ENCODE measurements around the gene GGTLC1.
"Not testable (repeated sequence)": the region's sequence is repeated elsewhere in the genome, so short reads cannot be mapped to it uniquely, and the experiment has no call there.

Gene GGTLC1

DNA sequence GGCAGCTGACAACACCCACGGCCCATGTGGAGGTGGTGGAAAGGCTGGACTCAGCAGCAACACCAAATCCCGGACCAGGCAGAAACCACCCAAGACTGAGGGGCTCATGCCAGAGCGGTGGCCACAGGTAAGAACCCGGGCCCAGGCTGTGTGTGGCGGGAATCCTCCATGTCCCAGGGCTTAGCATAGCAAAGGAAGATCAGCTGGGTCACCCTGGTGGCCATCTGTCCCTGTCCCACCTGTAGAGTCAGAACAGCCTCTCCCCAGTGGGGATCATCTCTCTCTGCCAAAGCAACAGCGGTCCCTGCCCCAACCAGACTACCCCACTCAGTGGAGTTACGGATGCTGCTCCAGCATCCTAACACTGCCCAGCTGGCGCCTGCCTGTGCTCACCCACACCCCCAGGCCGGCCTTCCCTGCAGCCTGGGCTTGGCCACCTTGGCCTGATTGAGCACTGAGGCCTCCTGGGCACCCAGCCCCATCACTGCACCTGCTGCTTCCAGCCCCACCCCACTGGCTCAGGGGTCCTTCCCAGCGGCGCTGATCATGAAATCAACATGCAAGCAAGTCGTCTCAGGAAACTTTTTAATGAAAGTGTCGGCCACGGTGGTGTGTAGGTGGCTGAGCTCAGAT is 5.5 kb upstream of the GGTLC1 start:
- not testable (repeated sequence) for DNase-seq

DNA sequence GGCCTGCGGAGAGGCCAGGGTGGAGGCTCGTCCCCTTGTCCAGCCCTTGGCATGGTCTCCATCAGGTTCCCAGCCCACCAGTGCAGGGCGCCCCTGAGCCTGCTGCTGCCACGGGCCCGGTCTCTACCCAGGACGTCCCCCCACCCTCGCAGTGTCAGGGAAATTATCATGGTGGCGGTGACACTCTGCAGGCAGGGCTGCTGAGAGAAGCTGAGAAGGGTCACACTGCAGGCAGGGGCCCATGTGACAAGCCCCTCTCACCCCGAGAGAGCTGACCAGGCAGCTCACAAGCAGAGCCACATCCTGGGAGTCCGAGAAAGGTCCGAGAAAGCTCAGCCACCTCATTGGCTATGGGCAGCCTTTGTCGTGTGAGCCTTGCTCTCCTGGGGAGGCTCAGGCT is 4.9 kb upstream of the GGTLC1 start:
- not testable (repeated sequence) for DNase-seq

DNA sequence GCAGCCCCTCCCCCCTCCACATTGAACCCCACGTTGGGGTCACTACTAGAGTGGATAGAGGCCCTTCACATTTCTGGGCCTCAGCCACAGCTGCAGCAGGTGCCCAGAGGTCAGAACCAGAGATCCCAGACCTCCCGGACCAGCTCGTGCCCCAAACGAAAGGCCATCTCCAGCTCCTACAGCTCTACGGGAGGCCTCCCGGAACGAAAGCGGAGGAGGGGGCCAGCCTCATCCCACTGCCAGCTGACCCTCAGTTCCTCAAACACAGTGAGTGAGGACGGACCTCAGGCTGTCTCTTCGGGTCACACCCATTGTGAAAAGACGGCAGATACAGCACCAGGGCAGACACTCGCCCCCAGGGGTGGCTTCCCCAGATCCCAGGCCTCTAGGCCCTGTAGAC is 1.7 kb upstream of the GGTLC1 start:
- DNase-seq, result not testable (repeated sequence)

DNA sequence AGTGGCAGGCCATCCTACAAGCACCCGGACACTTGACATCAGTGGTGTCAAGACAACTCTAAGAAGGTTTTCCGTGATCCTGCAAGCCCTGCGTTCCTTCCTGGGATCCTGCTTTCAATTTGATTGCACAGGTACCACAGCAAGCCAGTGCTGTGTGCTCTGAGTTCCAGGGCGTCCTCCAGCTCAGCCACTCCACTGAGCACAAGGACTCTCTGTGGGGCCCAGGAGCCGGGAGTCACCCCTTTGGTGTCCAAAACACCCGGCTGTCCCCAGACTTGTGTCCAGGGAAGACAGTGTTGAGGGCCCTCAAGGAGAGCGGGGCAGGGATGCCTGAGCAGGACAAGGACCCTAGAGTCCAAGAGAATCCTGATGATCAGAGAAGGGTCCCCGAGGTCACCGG is 387 bp upstream of the GGTLC1 start:
- DNase-seq, result not testable (repeated sequence)

DNA sequence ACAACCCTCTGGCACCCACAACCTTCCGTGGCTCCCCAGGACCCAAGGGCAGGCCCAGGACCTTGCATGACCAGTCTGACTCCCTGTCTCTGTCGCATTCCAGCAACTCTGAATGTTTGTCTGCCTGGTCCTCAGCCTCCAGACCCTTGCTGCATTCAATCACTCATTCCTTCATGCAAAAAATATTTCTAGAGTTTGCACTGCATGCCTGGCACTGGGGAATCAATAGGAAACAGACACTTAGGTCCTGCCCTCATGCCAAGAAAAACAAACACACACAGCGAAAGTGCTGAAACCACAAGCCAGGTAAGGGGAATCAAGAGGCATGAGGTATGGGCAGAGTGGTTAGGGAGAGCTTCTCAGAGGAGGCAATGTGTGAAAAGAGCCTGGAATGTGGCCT is 1.9 kb downstream of the GGTLC1 start:
- not testable (repeated sequence) for DNase-seq

DNA sequence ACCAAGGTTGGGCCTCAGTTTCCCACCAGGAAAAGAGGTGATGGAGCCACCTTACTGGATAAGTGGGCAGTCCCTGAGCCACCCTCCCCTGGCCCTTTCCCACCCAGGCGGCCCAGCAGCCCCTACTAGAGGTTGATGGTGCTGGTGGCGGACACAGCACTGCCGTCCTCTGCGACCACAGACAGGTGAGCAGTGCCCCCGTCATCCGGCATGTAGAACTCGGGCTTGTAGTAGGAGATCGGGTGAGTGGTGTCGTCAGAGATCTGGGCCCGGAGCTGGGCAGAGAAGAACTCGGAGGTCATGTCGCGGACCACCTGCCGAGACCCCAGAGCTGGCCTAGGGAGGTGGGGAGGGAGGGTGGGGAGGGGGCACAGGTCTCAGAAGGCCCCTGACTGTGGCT is 2.3 kb downstream of the GGTLC1 start:
- DNase-seq, result not testable (repeated sequence)

DNA sequence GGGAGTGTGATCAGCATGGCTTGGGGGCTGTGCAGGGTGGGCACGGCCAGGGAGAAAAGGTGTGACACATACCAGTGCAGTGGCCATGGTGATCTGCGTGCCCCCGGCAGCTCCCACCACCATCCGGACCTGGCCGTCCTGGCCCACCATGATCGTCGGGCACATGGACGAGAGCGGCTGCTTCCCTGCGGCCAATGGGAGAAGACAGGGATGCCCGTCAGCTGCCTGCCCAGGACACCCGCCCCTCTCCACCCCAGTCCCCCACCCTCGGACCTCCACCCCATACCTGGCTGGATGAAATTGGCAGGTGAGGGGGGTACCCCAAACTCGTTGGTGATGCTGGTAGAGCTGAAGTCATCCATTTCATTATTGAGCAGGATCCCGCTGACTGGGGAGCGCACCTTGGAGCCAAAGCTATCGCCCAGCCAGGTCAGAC is 2.8 kb downstream of the GGTLC1 start:
- DNase-seq, result not testable (repeated sequence)

DNA sequence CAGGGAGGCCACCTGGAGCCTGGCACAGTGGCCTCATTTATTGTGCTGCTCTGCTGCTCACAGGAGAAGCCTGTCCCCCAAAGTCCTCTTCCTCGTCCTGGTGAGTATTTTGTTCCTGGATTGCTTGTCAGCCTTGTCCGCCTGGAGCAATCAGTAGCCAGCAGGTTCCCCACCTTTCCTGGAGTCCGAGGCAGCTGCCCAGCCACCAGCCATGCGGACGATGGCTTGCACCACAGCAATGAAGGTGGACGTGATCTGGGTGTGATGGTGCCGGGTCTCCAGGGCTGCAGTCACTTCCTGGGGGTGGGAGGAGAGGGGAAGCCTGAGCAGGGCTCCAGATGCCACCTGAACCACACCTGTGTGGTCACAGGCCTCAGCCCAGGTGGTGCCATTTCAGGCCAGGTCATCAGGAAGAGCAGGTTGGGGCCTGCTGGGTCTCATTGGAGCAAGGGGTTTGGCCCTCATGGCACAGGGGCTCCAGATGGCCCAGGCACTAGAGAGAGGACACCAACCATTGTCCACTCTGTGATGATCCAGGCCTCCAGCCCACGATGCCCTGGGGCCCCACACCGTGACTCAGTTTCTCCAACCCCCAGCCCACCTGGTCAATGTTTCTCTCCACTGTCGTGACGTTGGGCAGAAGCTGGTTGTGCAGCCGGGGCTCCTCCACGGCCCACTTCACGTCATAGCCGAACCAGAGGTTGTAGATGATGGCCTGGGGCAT is 3.4 kb downstream of the GGTLC1 start:
- DNase-seq, result not testable (repeated sequence)

DNA sequence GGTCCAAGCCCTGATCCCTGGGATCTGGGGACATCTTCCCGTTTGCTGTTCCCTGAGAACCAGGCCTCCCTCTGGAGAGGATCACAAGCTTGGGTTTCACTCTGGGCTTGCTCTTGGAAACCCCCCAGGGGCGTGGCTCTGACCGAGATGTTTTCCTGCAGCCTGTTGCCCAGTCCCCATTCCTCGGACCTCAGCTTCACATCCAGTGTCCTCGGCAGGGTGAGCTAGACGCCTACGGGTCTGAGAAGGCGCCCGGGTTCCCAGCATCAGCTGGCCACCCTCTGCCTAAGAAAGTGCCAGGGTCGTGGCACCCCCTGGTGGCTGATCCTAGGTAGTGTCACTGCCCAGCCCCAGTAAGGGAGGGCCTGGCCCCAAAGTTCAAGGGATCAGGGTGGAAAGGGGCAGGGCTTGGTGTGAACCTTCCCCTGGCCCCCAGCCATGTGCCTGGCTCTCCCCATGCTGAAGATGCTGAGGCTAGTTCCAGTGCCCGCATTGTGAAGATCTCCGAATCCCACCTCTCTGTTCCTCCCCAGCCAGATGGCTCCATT is 4.0 kb downstream of the GGTLC1 start:
- DNase-seq, result not testable (repeated sequence)

DNA sequence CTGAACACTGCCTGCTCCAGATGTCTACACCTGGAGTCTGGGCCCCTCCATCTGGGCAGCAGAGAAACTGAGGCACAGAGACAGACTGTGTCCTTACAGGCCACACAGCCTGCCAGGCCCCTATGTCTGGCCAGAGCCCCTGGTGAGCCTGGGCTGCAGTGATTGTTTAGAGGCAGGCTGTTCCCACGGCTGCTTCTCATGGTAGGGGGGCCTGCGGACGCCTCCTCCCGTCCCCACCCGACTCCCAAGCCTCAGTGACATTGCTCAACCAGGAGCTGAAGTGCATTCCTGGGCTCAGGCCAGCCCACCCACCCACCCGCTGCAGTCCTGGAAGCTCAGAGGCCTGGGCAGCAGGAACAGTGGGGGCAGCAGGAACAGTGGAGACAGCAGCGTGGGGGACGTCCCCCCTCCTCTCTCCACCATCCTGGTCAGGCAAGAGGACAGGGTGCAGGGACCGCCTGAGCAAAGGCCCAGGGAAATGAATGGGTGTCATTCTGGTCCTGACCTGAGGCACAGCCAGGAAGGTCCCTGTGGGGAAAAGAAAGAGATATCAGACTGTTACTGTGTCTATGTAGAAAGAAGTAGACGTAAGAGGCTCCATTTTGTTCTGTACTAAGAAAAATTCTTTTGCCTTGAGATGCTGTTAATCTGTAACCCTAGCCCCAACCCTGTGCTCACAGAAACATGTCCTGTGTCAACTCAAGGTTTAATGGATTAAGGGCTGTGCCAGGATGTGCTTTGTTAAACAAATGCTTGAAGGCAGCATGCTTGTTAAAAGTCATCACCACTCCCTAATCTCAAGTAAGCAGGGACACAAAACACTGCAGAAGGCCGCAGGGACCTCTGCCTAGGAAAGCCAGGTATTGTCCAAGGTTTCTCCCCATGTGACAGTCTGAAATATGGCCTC is 6.2 kb downstream of the GGTLC1 start:
- not testable (repeated sequence) for DNase-seq

DNA sequence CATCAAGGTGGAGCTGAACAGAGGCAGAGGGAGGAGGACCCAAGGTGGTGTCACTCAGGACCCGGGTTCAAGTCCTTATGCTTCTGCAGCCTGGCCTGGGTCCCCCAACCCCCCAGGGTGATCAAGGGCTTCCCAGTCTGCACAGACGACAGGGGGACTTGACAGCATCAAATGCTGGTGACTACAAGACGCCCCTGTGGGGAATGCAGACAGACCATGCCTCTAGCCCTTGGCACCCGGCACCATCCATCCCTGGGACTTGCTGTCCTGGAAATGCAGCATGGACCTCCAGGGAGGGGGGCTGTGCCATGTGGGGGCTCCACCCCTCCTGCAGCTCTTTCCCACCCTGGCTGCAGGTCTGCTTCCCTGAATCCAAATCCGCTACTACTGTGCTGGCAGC is 7.1 kb downstream of the GGTLC1 start:
- not testable (repeated sequence) for DNase-seq

DNA sequence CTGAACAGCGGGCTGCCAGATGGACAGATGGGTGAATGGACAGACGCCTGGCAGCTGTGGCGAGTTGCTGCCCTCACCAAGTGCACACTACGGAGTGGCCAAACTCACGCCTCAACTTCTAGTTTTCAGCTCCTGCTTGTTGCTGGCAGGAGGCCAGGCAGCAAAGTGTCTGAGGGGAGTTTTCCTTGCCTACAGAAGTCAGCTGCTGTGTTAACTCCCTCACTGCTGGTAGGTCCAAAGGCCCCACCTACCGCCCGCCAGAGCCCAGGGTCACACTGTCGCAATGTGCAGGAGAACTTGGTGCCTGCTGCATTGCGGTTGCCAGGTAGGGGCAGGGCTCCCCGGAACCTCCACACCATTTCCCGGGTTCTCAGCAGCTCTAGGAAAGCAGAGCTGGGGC is 7.6 kb downstream of the GGTLC1 start:
- DNase-seq, result not testable (repeated sequence)

DNA sequence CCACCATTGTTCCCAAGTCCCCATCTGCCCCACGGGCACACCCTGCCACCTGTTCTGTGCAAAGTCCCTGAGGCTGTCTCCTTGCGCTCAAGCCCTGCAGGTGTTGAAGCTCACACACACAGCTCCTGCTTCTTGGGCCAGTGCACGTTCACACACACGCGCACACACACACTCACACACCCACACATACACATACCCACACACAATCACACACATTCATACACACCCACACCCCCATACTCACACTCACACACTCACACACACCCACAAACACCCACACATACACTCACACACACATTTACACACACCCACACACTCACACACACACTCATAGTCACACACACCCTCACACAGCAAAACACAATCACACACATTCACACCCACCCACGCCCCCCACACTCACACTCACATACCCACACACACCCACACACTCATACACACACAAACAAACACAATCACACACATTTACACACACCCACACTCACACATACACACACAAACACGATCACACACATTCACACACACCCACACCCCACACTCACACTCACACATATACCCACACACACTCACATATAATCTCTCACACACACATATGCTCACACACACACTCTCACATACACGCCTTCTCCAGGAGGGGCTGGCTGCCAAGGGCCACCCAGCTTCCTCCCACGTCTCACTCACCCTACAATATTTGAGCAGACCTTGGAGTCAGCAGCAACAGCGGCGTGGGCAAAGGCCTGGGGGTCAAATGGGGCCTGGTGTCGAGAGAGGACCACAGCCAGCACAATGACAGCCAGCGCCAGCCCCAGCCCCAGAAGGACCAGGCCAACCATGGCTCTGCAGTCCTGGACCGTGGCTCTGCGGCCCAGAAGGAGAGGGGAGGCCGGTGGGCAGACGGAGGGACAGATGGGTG is 8.4 kb downstream of the GGTLC1 start:
- DNase-seq, result not testable (repeated sequence)

DNA sequence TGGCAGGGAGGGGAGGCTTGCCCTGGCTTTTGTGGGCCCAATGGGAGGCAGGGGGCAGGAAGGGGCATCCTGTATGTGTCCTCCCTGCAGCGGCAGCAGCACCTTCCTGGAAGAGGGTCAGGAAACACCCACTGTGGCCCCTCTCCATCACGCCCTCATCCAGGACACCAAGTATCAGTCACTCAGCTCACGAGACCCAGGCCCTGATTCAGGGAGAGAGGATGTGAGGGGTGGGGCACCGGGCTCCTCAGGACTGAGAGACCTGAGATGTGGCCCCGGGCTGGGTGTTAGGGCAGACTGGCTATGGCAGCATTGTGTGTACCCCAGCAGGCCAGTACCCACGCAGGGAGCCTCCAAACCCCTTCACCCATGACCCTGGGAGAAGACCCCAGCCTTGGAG is 9.2 kb downstream of the GGTLC1 start:
- DNase-seq, result not testable (repeated sequence)

DNA sequence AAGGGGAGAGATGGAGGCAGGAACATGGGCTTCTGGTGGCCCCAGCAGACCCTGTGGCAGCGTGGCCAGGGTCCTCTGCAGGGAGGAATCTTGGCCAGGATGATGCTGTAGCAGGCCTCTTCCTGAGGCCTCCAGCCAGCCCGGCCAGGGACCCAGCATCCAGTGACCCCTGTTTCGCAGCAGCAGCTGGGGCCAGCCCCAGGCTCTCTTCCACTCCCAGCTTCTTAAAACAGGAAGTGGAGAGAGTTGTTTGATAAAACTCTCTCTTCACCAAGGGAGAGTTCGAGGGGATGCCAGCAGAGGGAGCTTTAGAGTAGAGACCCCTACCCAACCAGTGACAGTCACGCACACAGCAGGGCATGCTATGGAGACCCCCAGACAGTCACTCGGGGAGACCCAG is 10.1 kb downstream of the GGTLC1 start:
- DNase-seq, result not testable (repeated sequence)

DNA sequence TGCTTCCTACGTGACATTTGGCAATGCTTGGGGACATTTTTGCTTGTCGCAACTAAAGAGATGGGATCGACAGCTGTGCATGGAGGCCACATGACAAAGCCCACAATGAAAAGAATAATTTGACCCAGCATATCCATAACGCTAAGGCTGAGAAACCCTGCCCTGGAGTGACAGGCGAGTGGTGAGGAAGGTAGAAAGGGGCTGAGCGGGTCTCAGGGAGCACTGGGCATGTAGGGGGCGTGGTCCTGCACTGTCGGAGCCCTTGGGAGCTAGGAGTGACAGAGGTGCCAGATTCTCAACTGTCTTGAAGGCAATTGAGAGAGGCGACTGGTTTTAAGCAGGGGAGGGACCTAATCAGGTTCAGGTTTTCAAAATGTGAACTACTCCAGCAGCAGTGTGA is 13.6 kb downstream of the GGTLC1 start:
- DNase-seq, result no peak

DNA sequence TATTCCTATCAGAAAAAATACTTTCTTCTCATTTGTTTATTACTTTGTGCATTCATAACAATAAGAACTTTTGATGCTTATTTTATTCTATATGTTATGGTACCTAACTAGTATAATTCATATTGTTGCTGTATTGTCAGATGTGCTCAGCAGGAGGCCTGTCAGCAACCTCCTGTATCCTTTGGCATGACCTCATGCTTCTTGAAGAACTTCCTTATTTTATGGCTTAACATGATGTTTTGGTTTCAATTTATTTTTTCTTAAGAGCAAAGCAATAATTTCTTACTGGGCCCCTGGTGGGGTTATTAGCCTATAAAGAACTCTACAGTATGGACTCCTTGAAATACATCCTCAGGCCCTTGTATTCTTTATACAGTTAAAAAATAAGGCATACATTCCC is 17.3 kb downstream of the GGTLC1 start:
- DNase-seq, result no peak

DNA sequence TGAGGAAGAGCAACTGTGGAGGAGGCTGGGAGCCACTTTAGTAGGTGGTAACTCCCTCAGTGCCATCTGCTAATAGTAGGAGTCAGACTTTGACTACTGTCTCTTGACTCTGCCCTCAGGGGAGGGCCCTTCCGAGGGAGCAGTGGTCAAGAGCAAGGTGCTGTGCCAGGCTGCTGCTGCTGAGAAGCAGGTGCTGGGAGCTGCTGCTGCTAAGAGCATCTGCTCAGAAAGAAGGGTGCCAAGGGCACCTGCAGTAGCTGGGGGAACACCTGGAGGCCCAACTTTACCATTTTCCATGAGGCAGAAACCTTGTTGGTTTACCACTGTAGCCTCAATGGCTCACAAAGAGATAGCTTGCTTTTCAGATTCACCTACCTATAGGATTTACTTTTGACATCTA is 18.5 kb downstream of the GGTLC1 start:
- no peak for DNase-seq

DNA sequence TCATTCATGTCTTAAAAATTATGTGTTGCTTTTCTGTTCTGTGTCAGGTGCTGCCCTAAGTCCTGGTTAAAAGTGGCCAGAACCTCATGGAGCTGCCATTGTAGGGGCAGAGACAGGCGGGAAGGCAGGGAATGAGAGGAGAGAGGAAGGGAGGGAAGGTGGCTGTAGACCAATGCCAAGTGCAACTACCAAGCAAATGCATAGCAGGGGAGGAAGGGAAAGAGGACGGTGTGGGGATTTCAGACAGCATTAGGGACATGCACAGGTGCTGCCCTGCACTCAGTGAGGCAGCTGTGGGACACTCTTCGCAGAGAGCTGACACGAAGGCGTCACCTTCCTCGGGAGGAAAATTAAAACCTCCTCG is 21.0 kb downstream of the GGTLC1 start:
- no peak for DNase-seq

DNA sequence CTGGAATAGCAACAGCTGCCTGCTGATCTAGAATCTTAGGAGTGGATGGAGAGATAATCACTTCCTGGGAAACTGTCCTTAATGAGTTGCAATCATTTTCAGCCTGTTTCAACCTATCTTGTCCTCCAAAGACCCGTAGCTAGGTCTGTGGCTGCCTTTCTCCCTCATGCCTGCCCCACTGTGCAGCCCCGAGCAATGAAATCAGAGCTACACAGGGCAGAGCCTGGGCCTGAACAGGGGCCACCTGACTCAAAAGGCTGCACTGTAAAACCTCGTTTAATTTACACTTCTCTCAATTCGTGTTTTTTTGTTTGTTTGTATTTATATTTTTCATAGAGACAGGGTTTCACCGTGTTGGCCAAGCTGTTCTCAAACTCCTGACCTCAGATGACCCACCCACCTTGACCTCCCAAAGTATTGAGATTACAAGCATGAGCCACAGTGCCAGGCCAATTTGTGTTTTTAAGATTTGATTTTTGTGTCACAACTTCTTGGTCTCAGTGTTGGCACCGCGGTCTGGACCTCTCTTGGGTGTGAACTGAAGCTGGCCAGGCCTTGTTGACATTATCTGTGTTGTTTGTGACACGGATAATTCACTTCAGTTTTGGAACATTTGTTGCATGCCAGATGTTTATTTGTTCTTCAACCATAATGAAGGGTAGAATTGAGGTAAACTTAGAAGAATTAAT is 21.5 kb downstream of the GGTLC1 start:
- no peak for DNase-seq

DNA sequence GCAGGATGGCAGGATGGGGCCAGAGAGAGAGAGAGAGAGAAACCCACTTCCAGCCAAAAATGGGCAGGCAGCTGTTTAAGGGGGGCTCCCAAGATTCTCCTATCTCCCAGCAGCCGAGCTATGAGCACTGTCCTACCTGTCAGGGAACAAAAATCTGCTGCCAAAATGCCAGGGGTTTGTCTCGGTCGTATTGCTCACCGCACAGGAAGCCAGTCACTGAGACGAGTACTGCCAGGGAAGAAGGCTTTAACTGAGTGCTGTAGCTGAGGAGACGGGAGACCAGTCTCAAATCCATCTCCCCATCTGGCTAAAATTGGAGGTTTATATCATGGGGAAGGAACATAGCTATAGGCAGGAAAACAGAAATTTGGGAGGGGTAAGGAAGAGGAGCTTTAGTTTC is 22.3 kb downstream of the GGTLC1 start:
- DNase-seq, result no peak

DNA sequence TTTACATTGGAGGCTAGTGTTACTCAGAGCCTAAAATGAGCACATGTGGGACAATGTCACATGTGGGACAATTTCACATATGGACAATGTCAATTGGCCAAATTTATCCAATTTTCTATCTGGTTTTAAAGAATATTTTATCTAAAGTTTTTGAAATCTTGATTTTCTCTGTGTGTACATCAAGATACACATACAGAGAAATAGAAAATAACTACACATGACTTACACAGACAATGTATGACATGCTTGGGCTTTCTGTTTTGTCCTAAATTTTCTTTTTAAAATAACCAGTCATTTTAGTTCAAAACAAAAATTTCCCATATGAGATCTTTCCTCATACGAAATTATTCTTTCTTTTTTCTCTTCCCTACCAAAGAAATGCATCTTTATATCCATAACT is 24.6 kb downstream of the GGTLC1 start:
- DNase-seq, result no peak

Measured in COR-L47 (cell line).